H9 (cell line): ENCODE measurements around the gene FCN1. TPM values are rescaled to one million over a fixed set of nuclear protein-coding genes. Genes with fewer than 3 reads are reported as not detected.
"Not testable (repeated sequence)": the region's sequence is repeated elsewhere in the genome, so short reads cannot be mapped to it uniquely, and the experiment has no call there.

Source experiments
- DNase-seq: peaks from one replicate; pipeline ENCODE4 v3.0.0-alpha.2; 2017
- H2AFZ ChIP-seq: one replicate; pipeline ENCODE4 v1.6.1; 2013; ENCODE audit warnings: mild to moderate bottlenecking, low read length, control low read depth, moderate library complexity
- H2AK5ac ChIP-seq: 2 replicates; pipeline ENCODE4 v1.6.1; 2013; ENCODE audit warnings: low read length, control low read depth, mixed read lengths; ENCODE audit not compliant: insufficient read length
- H2BK120ac ChIP-seq: one replicate; pipeline ENCODE4 v1.6.1; 2013; ENCODE audit warnings: low read depth, mild to moderate bottlenecking, low read length, control low read depth, inconsistent platforms; ENCODE audit not compliant: poor library complexity, severe bottlenecking
- H2BK12ac ChIP-seq: 2 replicates; pipeline ENCODE4 v1.6.1; 2013; ENCODE audit warnings: low read length, control low read depth, mixed read lengths, low read depth; ENCODE audit not compliant: insufficient read length
- H2BK15ac ChIP-seq: 2 replicates; pipeline ENCODE4 v1.6.1; 2013; ENCODE audit warnings: low read depth, low read length, control low read depth
- H2BK20ac ChIP-seq: one replicate; pipeline ENCODE4 v1.6.1; 2013; ENCODE audit warnings: low read depth, mild to moderate bottlenecking, low read length, control low read depth, inconsistent platforms; ENCODE audit not compliant: poor library complexity, severe bottlenecking
- H2BK5ac ChIP-seq: 2 replicates; pipeline ENCODE4 v1.6.1; 2013; ENCODE audit warnings: low read length, control low read depth, mixed read lengths; ENCODE audit not compliant: insufficient read length
- H3K14ac ChIP-seq: 2 replicates; pipeline ENCODE4 v1.6.1; 2013; ENCODE audit warnings: low read length, control low read depth; ENCODE audit not compliant: insufficient read depth
- H3K18ac ChIP-seq: 2 replicates; pipeline ENCODE4 v1.6.1; 2013; ENCODE audit warnings: low read depth, mild to moderate bottlenecking, mixed read lengths, low read length, control low read depth; ENCODE audit not compliant: insufficient read length
- H3K23ac ChIP-seq: 2 replicates; pipeline ENCODE4 v1.6.1; 2013; ENCODE audit warnings: low read length, control low read depth, mixed read lengths, low read depth; ENCODE audit not compliant: insufficient read length
- H3K23me2 ChIP-seq: 2 replicates; pipeline ENCODE4 v1.6.1; 2013; ENCODE audit warnings: low read depth, mild to moderate bottlenecking, mixed read lengths, low read length, control low read depth; ENCODE audit not compliant: insufficient read length, poor library complexity, severe bottlenecking
- H3K27ac ChIP-seq: 2 replicates; pipeline ENCODE4 v1.5.1; 2013; ENCODE audit warnings: low read length, control low read depth, mixed read lengths, low read depth; ENCODE audit not compliant: insufficient read length
- H3K27me3 ChIP-seq: 2 replicates; pipeline ENCODE4 v1.6.1; 2013; ENCODE audit warnings: low read length, control low read depth, inconsistent platforms; ENCODE audit not compliant: insufficient read depth
- H3K4ac ChIP-seq: 2 replicates; pipeline ENCODE4 v1.6.1; 2013; ENCODE audit warnings: low read depth, mild to moderate bottlenecking, control low read depth, inconsistent platforms, low read length, moderate library complexity
- H3K4me1 ChIP-seq: 2 replicates; pipeline ENCODE4 v1.6.1; 2013; ENCODE audit warnings: low read length, control low read depth, inconsistent platforms; ENCODE audit not compliant: insufficient read depth
- H3K4me2 ChIP-seq: 2 replicates; pipeline ENCODE4 v1.6.1; 2013; ENCODE audit warnings: low read length, control low read depth, mixed read lengths; ENCODE audit not compliant: insufficient read length, insufficient read depth
- H3K56ac ChIP-seq: 2 replicates; pipeline ENCODE4 v1.6.1; 2013; ENCODE audit warnings: low read depth, mild to moderate bottlenecking, mixed read lengths, low read length, control low read depth; ENCODE audit not compliant: insufficient read length
- H3K79me1 ChIP-seq: 2 replicates; pipeline ENCODE4 v1.6.1; 2013; ENCODE audit warnings: low read depth, mild to moderate bottlenecking, moderate library complexity, low read length, control low read depth, inconsistent platforms; ENCODE audit not compliant: insufficient read depth, poor library complexity, severe bottlenecking
- H3K79me2 ChIP-seq: 2 replicates; pipeline ENCODE4 v1.6.1; 2013; ENCODE audit warnings: low read length, control low read depth, inconsistent platforms; ENCODE audit not compliant: insufficient read depth
- H3K9ac ChIP-seq: 2 replicates; pipeline ENCODE4 v1.6.1; 2013; ENCODE audit warnings: low read length, control low read depth, mixed read lengths; ENCODE audit not compliant: insufficient read length; ENCODE audit errors: extremely low read depth
- H3K9me3 ChIP-seq: one replicate; pipeline ENCODE4 v1.6.1; 2013; ENCODE audit warnings: low read depth, low read length, inconsistent platforms; ENCODE audit not compliant: control insufficient read depth
- H3T11ph ChIP-seq: one replicate; pipeline ENCODE4 v1.6.1; 2013; ENCODE audit warnings: mild to moderate bottlenecking, low read length, control low read depth, inconsistent platforms
- H4K20me1 ChIP-seq: one replicate; pipeline ENCODE4 v1.6.1; 2013; ENCODE audit not compliant: control insufficient read depth, insufficient read length, insufficient read depth
- H4K5ac ChIP-seq: 2 replicates; pipeline ENCODE4 v1.6.1; 2013; ENCODE audit warnings: low read depth, mild to moderate bottlenecking, mixed read lengths, low read length, control low read depth; ENCODE audit not compliant: insufficient read length
- H4K8ac ChIP-seq: replicated peaks from 2 replicates; pipeline ENCODE4 v1.6.1; 2013; ENCODE audit warnings: low read length, control low read depth, mixed read lengths, low read depth; ENCODE audit not compliant: insufficient read length
- H4K91ac ChIP-seq: 2 replicates; pipeline ENCODE4 v1.6.1; 2013; ENCODE audit warnings: low read depth, mild to moderate bottlenecking, moderate library complexity, mixed read lengths, low read length, control low read depth; ENCODE audit not compliant: insufficient read length
- H3K27ac Mint-ChIP-seq, 3 experiments: 2 replicates in 2 of 3; 3 replicates in 1 of 3; pipeline ENCODE4 v1.8.0; 2020 to 2021; ENCODE audit warnings: mixed read lengths in 3 of 3, mild to moderate bottlenecking in 1 of 3, moderate library complexity in 1 of 3
- H3K27me3 Mint-ChIP-seq: 2 replicates; pipeline ENCODE4 v1.8.0; 2021; ENCODE audit warnings: low read depth, mild to moderate bottlenecking, moderate library complexity, mixed read lengths
- H3K36me3 Mint-ChIP-seq, 3 experiments: 2 replicates in 2 of 3; 3 replicates in 1 of 3; pipeline ENCODE4 v1.8.0; 2020 to 2021; ENCODE audit warnings: low read depth in 3 of 3, mixed read lengths in 3 of 3; ENCODE audit not compliant: insufficient read depth in 1 of 3
- H3K4me1 Mint-ChIP-seq, 2 experiments: 2 replicates each; pipeline ENCODE4 v1.8.0; 2020; ENCODE audit warnings: mixed read lengths in 2 of 2
- H3K4me3 Mint-ChIP-seq, 2 experiments: 2 replicates in 1 of 2; 3 replicates in 1 of 2; pipeline ENCODE4 v1.8.0; 2020 to 2021; ENCODE audit warnings: mild to moderate bottlenecking in 2 of 2, mixed read lengths in 2 of 2, moderate library complexity in 1 of 2
- H3K9me3 Mint-ChIP-seq, 2 experiments: 2 replicates in 1 of 2; 3 replicates in 1 of 2; pipeline ENCODE4 v1.8.0; 2020; ENCODE audit warnings: mild to moderate bottlenecking in 2 of 2, mixed read lengths in 2 of 2, moderate library complexity in 1 of 2
- WGBS: extraction: QIAGEN DNeasy Blood & Tissue Kit; methylation state at CpG from one replicate; pipeline ENCODE4 v1.1.7; 2013; ENCODE audit warnings: missing lambda C conversion rate, low lambda C conversion rate, mixed read lengths; ENCODE audit not compliant: insufficient read length; ENCODE audit errors: extremely low coverage; 5-methylcytosine and 5-hydroxymethylcytosine counted together
- total RNA-seq: library from RNA; stranded (reverse); gene quantifications from 2 replicates; pipeline ENCODE4 v1.2.1, GENCODE V29; 2021
- TF ChIP-seq, protein P1 (sequence below): fragments of 200-600 bp; sonication (generic); conservative IDR thresholded peaks from 3 replicates; pipeline ENCODE4 v1.8.0; 2021; ENCODE audit warnings: antibody characterized with exemption, mild to moderate bottlenecking

The FCN1 gene
- total RNA-seq, 1 experiment from 2014 or later, result not detected

DNA sequence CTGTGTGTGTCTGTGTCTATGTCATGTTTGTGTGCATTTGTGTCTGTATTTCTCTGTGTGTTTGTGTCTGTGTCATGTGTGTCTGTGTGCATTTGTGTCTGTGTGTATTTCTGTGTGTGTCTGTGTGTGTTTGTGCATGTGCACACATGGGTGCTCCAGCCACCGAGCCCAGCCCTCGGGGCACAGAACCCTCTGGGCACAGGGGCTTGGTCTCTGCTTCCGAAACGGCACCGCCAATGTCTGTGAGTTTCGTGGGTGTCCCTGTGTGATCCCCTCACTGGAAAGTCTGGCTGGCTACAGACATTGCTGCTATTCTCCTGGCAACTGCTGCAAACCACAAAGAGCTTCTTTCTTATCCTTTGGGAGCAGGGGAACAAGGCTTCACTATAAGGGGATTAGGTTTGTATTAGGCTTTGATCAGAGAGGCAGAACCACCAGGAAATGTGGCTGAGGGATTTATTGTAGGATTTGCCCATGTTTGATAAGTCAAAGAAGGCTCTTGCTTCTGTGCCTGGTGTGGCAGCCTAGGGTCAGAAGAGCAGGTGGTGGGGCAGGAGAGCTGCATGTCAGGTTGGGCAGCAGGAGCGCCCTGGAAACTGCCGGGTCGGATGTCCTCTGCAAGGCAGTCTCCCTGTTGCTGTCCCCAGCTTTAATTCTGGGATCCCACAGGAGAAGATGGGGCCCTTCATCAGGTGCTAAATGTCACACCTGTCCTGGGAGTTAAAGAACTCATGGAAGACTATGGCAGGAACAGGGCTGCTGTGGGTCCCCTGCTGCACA, 39.6 kb upstream of the FCN1 start:
- H3K79me1 ChIP-seq, result no peaks in the 10 kb centered on the region
- H2BK5ac ChIP-seq, result no peak overlapping the region
- no peaks in the 10 kb centered on the region for H3K27me3 ChIP-seq
- H4K8ac ChIP-seq, result no peak overlapping the region
- no peak for DNase-seq
- no peaks in the 10 kb centered on the region for H3K79me2 ChIP-seq
- H3K14ac ChIP-seq, result no peak overlapping the region; the same call in 1 of the 2 replicates
- H3K27me3 Mint-ChIP-seq, result peaks cover 4% of the 10 kb centered on the region; the same call in 1 of the 2 replicates
- H2AFZ ChIP-seq, result no peak overlapping the region
- TF ChIP-seq, protein P1, sequence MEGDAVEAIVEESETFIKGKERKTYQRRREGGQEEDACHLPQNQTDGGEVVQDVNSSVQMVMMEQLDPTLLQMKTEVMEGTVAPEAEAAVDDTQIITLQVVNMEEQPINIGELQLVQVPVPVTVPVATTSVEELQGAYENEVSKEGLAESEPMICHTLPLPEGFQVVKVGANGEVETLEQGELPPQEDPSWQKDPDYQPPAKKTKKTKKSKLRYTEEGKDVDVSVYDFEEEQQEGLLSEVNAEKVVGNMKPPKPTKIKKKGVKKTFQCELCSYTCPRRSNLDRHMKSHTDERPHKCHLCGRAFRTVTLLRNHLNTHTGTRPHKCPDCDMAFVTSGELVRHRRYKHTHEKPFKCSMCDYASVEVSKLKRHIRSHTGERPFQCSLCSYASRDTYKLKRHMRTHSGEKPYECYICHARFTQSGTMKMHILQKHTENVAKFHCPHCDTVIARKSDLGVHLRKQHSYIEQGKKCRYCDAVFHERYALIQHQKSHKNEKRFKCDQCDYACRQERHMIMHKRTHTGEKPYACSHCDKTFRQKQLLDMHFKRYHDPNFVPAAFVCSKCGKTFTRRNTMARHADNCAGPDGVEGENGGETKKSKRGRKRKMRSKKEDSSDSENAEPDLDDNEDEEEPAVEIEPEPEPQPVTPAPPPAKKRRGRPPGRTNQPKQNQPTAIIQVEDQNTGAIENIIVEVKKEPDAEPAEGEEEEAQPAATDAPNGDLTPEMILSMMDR, result no peak
- no CpG with 5 or more reads among the region's 9 CpGs for WGBS
- peaks cover 0 to 4% of the 10 kb centered on the region in 2 experiments; a peak in 1 of 5 replicates for H3K9me3 Mint-ChIP-seq
- H3K18ac ChIP-seq, result no peak overlapping the region
- no peak overlapping the region for H3T11ph ChIP-seq
- H3K4me2 ChIP-seq, result no peak overlapping the region
- H3K23me2 ChIP-seq, result no peaks in the 10 kb centered on the region
- no peak overlapping the region for H3K9ac ChIP-seq
- H3K4me1 Mint-ChIP-seq, result 0 out of 4 replicates have a peak, but pooled peaks cover 0 to under 1% of the 10 kb centered on the region in 2 experiments
- H3K56ac ChIP-seq, result no peak overlapping the region
- H2BK12ac ChIP-seq, result no peak overlapping the region
- no peak overlapping the region for H2BK15ac ChIP-seq
- no peak overlapping the region for H3K4ac ChIP-seq
- peaks cover 0 to 1% (median 0%) of the 10 kb centered on the region in 3 experiments; a peak in 1 of 7 replicates for H3K36me3 Mint-ChIP-seq
- H4K20me1 ChIP-seq, result no peaks in the 10 kb centered on the region
- no peak overlapping the region for H3K27ac Mint-ChIP-seq
- no peaks in the 10 kb centered on the region for H3K4me1 ChIP-seq
- no peak overlapping the region for H3K27ac ChIP-seq
- no peaks in the 10 kb centered on the region for H3K9me3 ChIP-seq
- no peak overlapping the region for H2BK20ac ChIP-seq
- H2AK5ac ChIP-seq, result no peak overlapping the region
- no peak overlapping the region for H3K4me3 Mint-ChIP-seq
- H4K91ac ChIP-seq, result no peak overlapping the region
- no peak overlapping the region for H2BK120ac ChIP-seq
- no peak overlapping the region for H4K5ac ChIP-seq
- H3K23ac ChIP-seq, result no peak overlapping the region

- not testable (repeated sequence) for H3K23me2 ChIP-seq, H3K36me3 Mint-ChIP-seq, H3K79me1 ChIP-seq, H3K27ac ChIP-seq, H3K9me3 Mint-ChIP-seq, H3K4me1 Mint-ChIP-seq, H3K9me3 ChIP-seq, H2BK20ac ChIP-seq, H4K20me1 ChIP-seq, H3K18ac ChIP-seq, H3T11ph ChIP-seq, H4K91ac ChIP-seq, H2AFZ ChIP-seq, H2BK120ac ChIP-seq, H3K4me3 Mint-ChIP-seq, H3K4ac ChIP-seq, H3K79me2 ChIP-seq, DNase-seq, H2BK15ac ChIP-seq, H3K23ac ChIP-seq, H3K4me2 ChIP-seq, H3K4me1 ChIP-seq, H2BK5ac ChIP-seq, H3K56ac ChIP-seq, H2BK12ac ChIP-seq, H2AK5ac ChIP-seq, H3K27me3 ChIP-seq, H4K5ac ChIP-seq, H3K27ac Mint-ChIP-seq, H3K14ac ChIP-seq, H3K27me3 Mint-ChIP-seq, H4K8ac ChIP-seq, H3K9ac ChIP-seq
- no CpG with 5 or more reads among the region's 6 CpGs for WGBS
Measured at GRCh38 chr9:134956387-134956786, 38.7 kb upstream of the FCN1 start.
